ENCODE results near the gene EPHB1. TPM values are rescaled to one million over a fixed set of nuclear protein-coding genes. Genes with fewer than 3 reads are reported as not detected.
"Not testable (repeated sequence)": the region's sequence is repeated elsewhere in the genome, so short reads cannot be mapped to it uniquely, and the experiment has no call there.

Gene EPHB1
- total RNA-seq, 1 donor from 2014 or later, result 0.53 TPM

GRCh38 chr3:135059580-135059979, 264.5 kb downstream of the EPHB1 start:
- Histone ChIP-seq H3K4me1 (no peaks in the 10 kb centered on the region), H3K9me3 (peaks cover 0 to 7% of the 10 kb centered on the region in 2 donors), H3K4me3 (no peak overlapping the region), H3K27ac (no peak overlapping the region), H3K27me3 (no peaks in the 10 kb centered on the region), H3K36me3 (no peaks in the 10 kb centered on the region)
- no peak for TF ChIP-seq CTCF (IDR thresholded peaks at IDR 0.05)
- no peak for DNase-seq (ENCODE audit: low spot score in 2 of 2)
- intact Hi-C loops (cut with DNase I), result no loop called here

GRCh38 chr3:135066844-135067727, 272.0 kb downstream of the EPHB1 start:
- H3K9me3 ChIP-seq, result peaks cover 0 to 12% of the 10 kb centered on the region in 2 donors
- H3K36me3 ChIP-seq; intact Hi-C loops (cut with DNase I); DNase-seq (ENCODE audit: low spot score in 2 of 2); H3K27ac ChIP-seq; H3K27me3 ChIP-seq; H3K4me1 ChIP-seq; H3K4me3 ChIP-seq: not testable (repeated sequence)

GRCh38 chr3:135068011-135068410, 273.0 kb downstream of the EPHB1 start:
- no peaks in the 10 kb centered on the region for H3K36me3 ChIP-seq
- H3K9me3 ChIP-seq, result peaks cover 0 to 6% of the 10 kb centered on the region in 2 donors
- DNase-seq (ENCODE audit: low spot score in 2 of 2), result no peak
- H3K4me3 ChIP-seq, result no peak overlapping the region
- H3K27ac ChIP-seq, result no peak overlapping the region
- intact Hi-C loops (cut with DNase I), result no loop called here
- H3K4me1 ChIP-seq, result no peaks in the 10 kb centered on the region
- H3K27me3 ChIP-seq, result no peaks in the 10 kb centered on the region
- no peak for TF ChIP-seq CTCF (IDR thresholded peaks at IDR 0.05)

GRCh38 chr3:135069406-135069805, 274.3 kb downstream of the EPHB1 start:
- H3K4me3 ChIP-seq, result no peak overlapping the region
- H3K27me3 ChIP-seq, result no peaks in the 10 kb centered on the region
- H3K27ac ChIP-seq, result no peak overlapping the region
- H3K4me1 ChIP-seq, result no peaks in the 10 kb centered on the region
- peaks cover 0 to 5% of the 10 kb centered on the region in 2 donors for H3K9me3 ChIP-seq
- no peak for DNase-seq (ENCODE audit: low spot score in 2 of 2)
- no peaks in the 10 kb centered on the region for H3K36me3 ChIP-seq
- intact Hi-C loops (cut with DNase I), result no loop called here
- TF ChIP-seq CTCF (IDR thresholded peaks at IDR 0.05), result no peak

GRCh38 chr3:135071483-135071882, 276.4 kb downstream of the EPHB1 start:
- no peaks in the 10 kb centered on the region for H3K36me3 ChIP-seq
- intact Hi-C loops (cut with DNase I), result no loop called here
- no peak for DNase-seq (ENCODE audit: low spot score in 2 of 2)
- H3K4me1 ChIP-seq, result no peaks in the 10 kb centered on the region
- no peak overlapping the region for H3K27ac ChIP-seq
- H3K4me3 ChIP-seq, result no peak overlapping the region
- H3K9me3 ChIP-seq, result no peaks in the 10 kb centered on the region
- TF ChIP-seq CTCF (IDR thresholded peaks at IDR 0.05), result no peak
- no peaks in the 10 kb centered on the region for H3K27me3 ChIP-seq

GRCh38 chr3:135072431-135072830, 277.4 kb downstream of the EPHB1 start:
- Histone ChIP-seq H3K27ac (no peak overlapping the region), H3K4me1 (no peaks in the 10 kb centered on the region), H3K9me3 (no peaks in the 10 kb centered on the region), H3K27me3 (no peaks in the 10 kb centered on the region), H3K36me3 (no peaks in the 10 kb centered on the region), H3K4me3 (no peak overlapping the region)
- no peak for DNase-seq (ENCODE audit: low spot score in 2 of 2)
- no peak for TF ChIP-seq CTCF (IDR thresholded peaks at IDR 0.05)
- intact Hi-C loops (cut with DNase I), result no loop called here

Measured in ascending aorta (tissue), 2 donors.